ENCODE data around the gene ZNF22. TPM values are rescaled to one million over a fixed set of nuclear protein-coding genes. Genes with fewer than 3 reads are reported as not detected.
A peak's percentile ranks its signal among the peaks of the same experiment; 100 is the strongest.

Gene ZNF22
- total and polyA plus RNA-seq, 7 donors, result 5.9 to 15.9 (median 12.8) TPM

GRCh38 chr10:44995581-44995913, 5.2 kb upstream of the ZNF22 start:
- no peak overlapping the region for H3K4me3 ChIP-seq
- H3K27me3 ChIP-seq (ENCODE audit: insufficient read depth in 3 of 3, low read length in 2 of 3), result no peaks in the 10 kb centered on the region
- no peak for ATAC-seq
- peak overlapping the region; percentile 87 for H3K27ac ChIP-seq
- peaks cover 41% of the 10 kb centered on the region for H3K4me1 ChIP-seq
- WGBS, 3 donors, result 34 to 47% (median 37%) methylated on average over 4 of the region's 4 CpGs
- peaks cover 0 to 17% of the 10 kb centered on the region in 2 donors for H3K36me3 ChIP-seq (ENCODE audit: insufficient read depth in 1 of 2, low read depth in 1 of 2)
- no peak for TF ChIP-seq CTCF (IDR thresholded peaks at IDR 0.05)
- no peaks in the 10 kb centered on the region for H3K9me3 ChIP-seq
- DNase-seq, result no peak
- intact Hi-C loops (cut with DNase I), result no loop called here

GRCh38 chr10:44995914-44996669, 4.6 kb upstream of the ZNF22 start:
- DNase-seq (peak; percentile 57 to 81), ATAC-seq (peak; percentile 73 to 87 (median 78))
- 10 to 11% (median 10%) methylated on average over 9 of the region's 9 CpGs for WGBS, 3 donors
- no peak for TF ChIP-seq CTCF (IDR thresholded peaks at IDR 0.05)
- H3K36me3 ChIP-seq (ENCODE audit: insufficient read depth in 1 of 2, low read depth in 1 of 2), result peaks cover 0 to 14% of the 10 kb centered on the region in 2 donors
- H3K27ac ChIP-seq, result peak overlapping the region; percentile 87
- no peak overlapping the region for H3K4me3 ChIP-seq
- no peaks in the 10 kb centered on the region for H3K9me3 ChIP-seq
- no peaks in the 10 kb centered on the region for H3K27me3 ChIP-seq (ENCODE audit: insufficient read depth in 3 of 3, low read length in 2 of 3)
- intact Hi-C loops (cut with DNase I), result no loop called here
- peaks cover 40% of the 10 kb centered on the region for H3K4me1 ChIP-seq

- WGBS, 3 donors, result 65 to 78% (median 69%) methylated on average over 6 of the region's 6 CpGs
- Histone ChIP-seq H3K36me3 (ENCODE audit: insufficient read depth in 1 of 2, low read depth in 1 of 2) (peaks cover 0 to 12% of the 10 kb centered on the region in 2 donors), H3K9me3 (no peaks in the 10 kb centered on the region), H3K4me1 (peaks cover 38% of the 10 kb centered on the region), H3K4me3 (no peak overlapping the region), H3K27me3 (ENCODE audit: insufficient read depth in 3 of 3, low read length in 2 of 3) (no peaks in the 10 kb centered on the region), H3K27ac (peak overlapping the region; percentile 87)
- ATAC-seq (no peak), DNase-seq (no peak)
- no peak for TF ChIP-seq CTCF (IDR thresholded peaks at IDR 0.05)
- intact Hi-C loops (cut with DNase I), result no loop called here
These were observed 3.5 kb upstream of the ZNF22 start for GRCh38 chr10:44997105-44997748.

DNA sequence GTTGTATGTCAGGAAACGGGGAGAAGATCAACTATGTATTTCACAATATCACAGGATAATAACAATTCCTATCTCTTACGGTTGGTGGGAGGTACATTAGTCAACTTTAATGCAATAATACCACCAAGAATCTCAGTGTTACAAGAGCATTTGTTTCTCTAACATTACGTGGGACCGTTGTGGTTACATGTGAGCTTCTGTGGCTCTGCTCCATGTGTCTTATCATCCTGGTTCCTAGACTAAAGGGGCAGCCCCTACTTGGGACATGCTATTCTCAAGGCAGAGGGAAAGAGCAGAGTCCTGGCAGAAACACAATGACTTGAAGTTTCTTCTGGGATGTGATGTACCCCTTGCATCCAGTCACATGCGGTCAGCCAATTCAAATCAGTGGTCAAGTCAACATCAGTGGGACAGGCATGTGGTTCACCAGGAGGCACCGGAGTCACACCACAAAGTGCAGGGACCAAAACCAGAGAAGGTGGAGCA, 2.5 kb upstream of the ZNF22 start:
- H3K27me3 ChIP-seq (ENCODE audit: insufficient read depth in 3 of 3, low read length in 2 of 3), result no peaks in the 10 kb centered on the region
- no peaks in the 10 kb centered on the region for H3K9me3 ChIP-seq
- H3K36me3 ChIP-seq (ENCODE audit: insufficient read depth in 1 of 2, low read depth in 1 of 2), result peaks cover 0 to 9% of the 10 kb centered on the region in 2 donors
- DNase-seq (no peak), ATAC-seq (no peak)
- no peak overlapping the region for H3K4me3 ChIP-seq
- H3K27ac ChIP-seq, result no peak overlapping the region
- TF ChIP-seq CTCF (IDR thresholded peaks at IDR 0.05), result no peak
- 52 to 72% (median 56%) methylated on average over 6 of the region's 6 CpGs for WGBS, 3 donors
- peaks cover 46% of the 10 kb centered on the region for H3K4me1 ChIP-seq
- intact Hi-C loops (cut with DNase I), result loop anchor here in 1 of 2 donors (2.0 kb wide), 1 partner anchor 17 kb away; no protein-coding TSS in a partner anchor
